ENCODE data around the gene FRMD4B. TPM values are rescaled to one million over a fixed set of nuclear protein-coding genes. Genes with fewer than 3 reads are reported as not detected.

Gene FRMD4B
- total RNA-seq: 100 to 1,000 TPM in 2 of 6 donors, 10 to 100 TPM in 4; 48.0 to 136 (median 62.8) TPM

DNA sequence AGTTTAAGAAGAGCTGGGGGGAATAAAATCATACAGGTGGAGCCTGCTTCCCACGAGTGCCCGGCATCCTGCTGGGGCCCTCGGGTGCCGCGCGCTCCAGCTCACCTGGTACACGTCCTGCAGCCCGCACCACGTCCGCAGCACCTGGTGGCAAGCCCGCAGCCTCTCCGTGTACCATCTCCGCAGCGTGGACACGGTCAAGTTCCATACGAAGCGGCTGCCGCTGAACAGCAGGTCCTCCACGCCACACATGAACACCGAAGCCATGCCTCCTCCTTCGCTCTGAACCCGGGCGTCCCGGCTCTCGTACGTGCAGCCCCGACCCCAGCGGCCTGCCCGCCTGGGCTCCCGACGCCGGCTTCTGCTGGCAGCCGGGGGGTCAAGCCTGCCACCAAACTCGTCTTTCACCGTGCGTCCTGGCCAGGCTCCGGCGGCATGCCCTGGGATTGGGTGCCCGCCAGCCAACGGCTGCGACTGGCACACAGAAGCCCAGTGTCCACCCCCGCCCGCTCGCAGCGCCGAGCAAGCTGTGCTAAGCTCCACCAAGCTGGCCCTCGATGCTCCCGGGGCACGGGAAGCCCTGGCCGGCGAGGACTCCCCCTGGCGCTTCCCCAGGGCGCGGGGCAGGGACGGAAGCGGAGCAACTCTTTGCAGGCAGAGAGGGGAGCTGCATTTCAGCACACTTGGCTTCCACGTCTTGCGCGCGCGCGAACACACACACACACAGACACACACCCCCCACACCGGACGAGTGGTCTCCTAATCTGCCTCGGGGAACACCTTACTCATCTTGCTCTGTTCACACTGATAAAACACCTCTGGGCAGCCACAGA is at the start of gene FRMD4B:
TSS of gene FRMD4B (minus strand) at position 366 of the 833 bp plus-strand sequence. CDS start at position 267, 99 bp downstream.
- peak within 1 kb of the TSS; percentile 27 to 71 (median 58) for H3K4me3 ChIP-seq
- WGBS, 2 donors: 4 to 10% methylated on average over 9 to 19 of the region's 65 CpGs
- no peaks in the 10 kb centered on the region for H3K9me3 ChIP-seq
- H3K36me3 ChIP-seq: no peaks in the 10 kb centered on the region
- peak; percentile 91 to 95 for DNase-seq
- H3K27ac ChIP-seq: peak within 1 kb of the TSS; percentile 71 to 84 (median 74)
- peaks cover 15 to 42% (median 29%) of the 10 kb centered on the region in 4 donors for H3K4me1 ChIP-seq
- TF ChIP-seq, protein P1, sequence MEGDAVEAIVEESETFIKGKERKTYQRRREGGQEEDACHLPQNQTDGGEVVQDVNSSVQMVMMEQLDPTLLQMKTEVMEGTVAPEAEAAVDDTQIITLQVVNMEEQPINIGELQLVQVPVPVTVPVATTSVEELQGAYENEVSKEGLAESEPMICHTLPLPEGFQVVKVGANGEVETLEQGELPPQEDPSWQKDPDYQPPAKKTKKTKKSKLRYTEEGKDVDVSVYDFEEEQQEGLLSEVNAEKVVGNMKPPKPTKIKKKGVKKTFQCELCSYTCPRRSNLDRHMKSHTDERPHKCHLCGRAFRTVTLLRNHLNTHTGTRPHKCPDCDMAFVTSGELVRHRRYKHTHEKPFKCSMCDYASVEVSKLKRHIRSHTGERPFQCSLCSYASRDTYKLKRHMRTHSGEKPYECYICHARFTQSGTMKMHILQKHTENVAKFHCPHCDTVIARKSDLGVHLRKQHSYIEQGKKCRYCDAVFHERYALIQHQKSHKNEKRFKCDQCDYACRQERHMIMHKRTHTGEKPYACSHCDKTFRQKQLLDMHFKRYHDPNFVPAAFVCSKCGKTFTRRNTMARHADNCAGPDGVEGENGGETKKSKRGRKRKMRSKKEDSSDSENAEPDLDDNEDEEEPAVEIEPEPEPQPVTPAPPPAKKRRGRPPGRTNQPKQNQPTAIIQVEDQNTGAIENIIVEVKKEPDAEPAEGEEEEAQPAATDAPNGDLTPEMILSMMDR (IDR thresholded peaks at IDR 0.05): peak in 5 of 6 experiments; percentile 32 to 68 (median 48)
- TF ChIP-seq EP300 (IDR thresholded peaks at IDR 0.05) (no peak), POLR2A (IDR thresholded peaks at IDR 0.05) (peak in 2 of 4 donors; percentile 44 to 76), POLR2AphosphoS5 (IDR thresholded peaks at IDR 0.05) (peak; percentile 21 to 25)
- H3K27me3 ChIP-seq: no peaks in the 10 kb centered on the region
- ATAC-seq (ENCODE audit: low FRiP score in 2 of 2): peak; percentile 90 to 94

DNA sequence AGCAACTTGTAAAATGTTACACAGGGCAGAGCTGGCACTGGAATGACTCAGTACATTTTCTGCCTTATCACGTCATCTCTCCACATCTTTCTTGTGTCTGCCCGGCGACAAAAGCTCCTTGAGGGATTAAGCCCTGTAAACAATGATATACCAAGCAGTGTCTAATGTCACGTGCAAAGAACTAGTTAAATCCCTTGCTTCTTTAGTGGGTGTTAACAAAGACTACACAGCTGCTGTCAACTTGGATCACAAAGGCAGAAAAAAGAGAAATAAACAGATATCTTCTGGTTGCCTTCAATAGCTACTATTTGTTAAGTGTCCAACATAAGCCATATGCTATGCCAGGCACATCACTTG is 48.1 kb upstream of the FRMD4B start:
- Histone ChIP-seq H3K27ac (peak overlapping the region in 1 of 4 donors; percentile 25), H3K4me3 (no peak overlapping the region), H3K27me3 (no peaks in the 10 kb centered on the region), H3K4me1 (peaks cover 0 to 21% (median 6%) of the 10 kb centered on the region in 4 donors), H3K36me3 (no peaks in the 10 kb centered on the region), H3K9me3 (no peaks in the 10 kb centered on the region)
- DNase-seq: no peak
- TF ChIP-seq, protein P1 (IDR thresholded peaks at IDR 0.05): no peak
- TF ChIP-seq POLR2AphosphoS5 (IDR thresholded peaks at IDR 0.05) (no peak), POLR2A (IDR thresholded peaks at IDR 0.05) (no peak), EP300 (IDR thresholded peaks at IDR 0.05) (no peak)
- ATAC-seq (ENCODE audit: low FRiP score in 2 of 2): no peak
- 34 to 37% methylated on average over 4 of the region's 4 CpGs for WGBS, 2 donors

DNA sequence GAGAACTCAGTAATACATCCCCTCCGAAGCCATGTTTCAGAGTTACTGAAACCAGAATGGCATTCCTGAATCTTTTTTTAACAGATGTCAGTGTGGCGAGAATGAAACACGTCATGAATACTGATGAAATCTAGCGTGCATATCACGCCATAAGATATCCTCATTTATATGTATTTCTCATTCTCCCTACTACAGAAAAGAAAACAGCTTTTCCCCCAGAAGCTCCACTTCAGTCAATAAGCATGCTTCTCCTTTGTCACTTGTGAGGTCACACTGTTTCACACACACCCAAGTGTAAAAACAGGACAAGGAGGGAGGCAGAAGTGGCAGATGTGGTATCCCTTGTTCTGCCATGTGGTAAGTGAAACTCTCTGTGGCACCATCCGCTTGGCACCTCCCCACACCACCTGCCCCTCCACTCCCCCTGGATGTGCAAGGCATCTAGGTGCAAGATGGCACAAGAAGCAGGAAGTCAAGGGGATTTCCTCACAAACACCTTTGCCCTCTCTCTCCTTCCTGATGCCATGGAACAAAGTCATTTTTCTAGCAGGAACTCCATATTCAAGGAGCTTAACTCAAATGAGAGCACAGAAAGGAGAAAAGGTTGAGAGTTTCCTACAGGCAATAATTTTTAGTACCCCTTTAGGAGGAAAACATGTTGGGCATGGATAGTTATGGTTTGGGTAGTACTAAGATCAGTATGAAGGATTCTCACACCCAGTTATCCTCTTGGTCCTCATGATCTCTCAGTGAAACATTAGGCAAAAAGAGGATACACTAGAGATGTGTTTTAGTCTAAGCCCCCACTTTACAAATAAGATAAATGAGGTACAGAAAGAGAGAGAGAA is 47.5 kb upstream of the FRMD4B start:
- no peak overlapping the region for H3K4me3 ChIP-seq
- TF ChIP-seq EP300 (IDR thresholded peaks at IDR 0.05): no peak
- TF ChIP-seq POLR2A (IDR thresholded peaks at IDR 0.05): no peak
- TF ChIP-seq, protein P1 (IDR thresholded peaks at IDR 0.05): no peak
- TF ChIP-seq POLR2AphosphoS5 (IDR thresholded peaks at IDR 0.05): no peak
- DNase-seq (no peak), ATAC-seq (ENCODE audit: low FRiP score in 2 of 2) (no peak)
- H3K27me3 ChIP-seq: no peaks in the 10 kb centered on the region
- H3K4me1 ChIP-seq: peaks cover 0 to 21% (median 6%) of the 10 kb centered on the region in 4 donors
- 71 to 77% methylated on average over 6 of the region's 6 CpGs for WGBS, 2 donors
- H3K36me3 ChIP-seq: no peaks in the 10 kb centered on the region
- peak overlapping the region in 1 of 4 donors; percentile 25 for H3K27ac ChIP-seq
- H3K9me3 ChIP-seq: no peaks in the 10 kb centered on the region

DNA sequence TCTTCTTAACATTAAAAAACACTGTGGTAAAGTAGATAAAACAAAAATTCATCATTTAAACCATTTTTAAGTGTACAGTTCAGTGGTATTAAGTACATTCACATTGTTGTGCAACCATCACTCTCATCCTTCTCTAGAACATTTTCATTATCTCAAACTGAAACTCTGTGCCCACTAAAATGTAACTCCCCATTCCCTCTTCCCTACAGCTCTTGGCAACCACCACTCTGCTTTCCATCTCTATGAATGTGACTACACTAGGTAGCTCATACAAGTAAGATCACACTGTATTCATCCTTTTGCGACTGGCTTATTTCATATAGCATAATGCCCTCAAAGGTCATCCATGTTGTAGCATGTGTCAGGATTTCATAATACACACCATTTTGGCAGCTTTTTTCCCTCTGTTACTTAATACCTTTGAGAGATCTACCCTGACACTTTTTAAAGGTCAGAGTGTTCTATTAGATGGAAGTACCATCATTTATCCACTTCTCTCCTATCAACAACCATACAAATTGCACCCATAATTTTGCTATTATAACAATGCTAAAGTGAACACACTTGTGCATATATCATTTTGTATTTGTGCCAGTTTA is 42.9 kb upstream of the FRMD4B start:
- Histone ChIP-seq H3K9me3 (no peaks in the 10 kb centered on the region), H3K4me1 (peaks cover 0 to 9% (median 4%) of the 10 kb centered on the region in 4 donors), H3K4me3 (no peak overlapping the region), H3K27ac (no peak overlapping the region), H3K36me3 (no peaks in the 10 kb centered on the region), H3K27me3 (no peaks in the 10 kb centered on the region)
- ATAC-seq (ENCODE audit: low FRiP score in 2 of 2) (no peak), DNase-seq (no peak)
- TF ChIP-seq POLR2A (IDR thresholded peaks at IDR 0.05) (no peak), POLR2AphosphoS5 (IDR thresholded peaks at IDR 0.05) (no peak), EP300 (IDR thresholded peaks at IDR 0.05) (no peak)
- TF ChIP-seq, protein P1 (IDR thresholded peaks at IDR 0.05): no peak
- 85 to 89% methylated on average over 1 of the region's 1 CpG for WGBS, 2 donors

Measured in upper lobe of left lung (tissue), 6 donors.